Activated effector memory CD4-positive, alpha-beta T cell treated with anti-CD3 and anti-CD28 coated beads, Interleukin-2, amount 50 U/mL, for 16 hours (primary cell): ENCODE measurements around the gene TCTA.
A peak's percentile ranks its signal among the peaks of the same experiment; 100 is the strongest.
"Not testable (repeated sequence)": the region's sequence is repeated elsewhere in the genome, so short reads cannot be mapped to it uniquely, and the experiment has no call there.

ENCODE experiments used
- DNase-seq: peaks from one replicate; pipeline ENCODE4 v3.0.0-alpha.2; 2020

Gene TCTA, protein sequence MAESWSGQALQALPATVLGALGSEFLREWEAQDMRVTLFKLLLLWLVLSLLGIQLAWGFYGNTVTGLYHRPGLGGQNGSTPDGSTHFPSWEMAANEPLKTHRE

DNA sequence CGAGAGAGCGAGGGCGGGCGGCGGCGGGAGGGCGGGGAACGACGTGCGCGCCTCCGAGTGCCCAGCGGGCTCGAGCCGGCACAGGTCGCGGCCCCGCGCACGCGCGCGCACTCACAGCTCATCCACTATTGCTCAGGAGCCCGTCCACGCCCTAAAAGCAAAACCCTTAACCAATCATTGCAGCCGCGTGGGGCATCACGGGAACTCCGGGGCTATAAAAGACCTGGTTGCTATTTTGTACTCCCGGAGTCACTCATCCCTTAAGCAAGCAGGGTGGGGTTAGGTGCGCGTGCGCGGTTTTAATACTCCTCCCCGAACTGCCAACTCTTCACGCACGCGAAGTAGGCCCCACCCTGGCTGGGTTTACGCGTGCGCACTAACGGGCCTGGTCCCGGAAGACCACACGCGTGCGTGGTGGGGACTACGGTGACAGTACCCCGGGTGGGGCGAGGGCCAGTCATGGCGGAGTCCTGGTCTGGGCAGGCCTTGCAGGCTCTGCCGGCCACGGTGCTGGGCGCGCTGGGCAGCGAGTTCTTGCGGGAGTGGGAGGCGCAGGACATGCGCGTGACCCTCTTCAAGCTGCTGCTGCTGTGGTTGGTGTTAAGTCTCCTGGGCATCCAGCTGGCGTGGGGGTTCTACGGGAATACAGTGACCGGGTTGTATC lies at the start of gene TCTA, which contains the start of gene RHOA:
Gene TCTA, plus strand, starts transcription at position 456 of the 664 bp plus-strand sequence. Its CDS starts 4 bp downstream, at position 460.
Gene RHOA, minus strand, starts transcription at position 9 of the 664 bp plus-strand sequence. CDS start 36,387 bp downstream, outside the sequence.
- DNase-seq: peak; percentile 99

- no peak for DNase-seq
These were observed 49.7 kb upstream of the TCTA start for GRCh38 chr3:49362561-49362960.

GRCh38 chr3:49370585-49371290 lies 41.5 kb upstream of the TCTA start:
- no peak for DNase-seq

DNA sequence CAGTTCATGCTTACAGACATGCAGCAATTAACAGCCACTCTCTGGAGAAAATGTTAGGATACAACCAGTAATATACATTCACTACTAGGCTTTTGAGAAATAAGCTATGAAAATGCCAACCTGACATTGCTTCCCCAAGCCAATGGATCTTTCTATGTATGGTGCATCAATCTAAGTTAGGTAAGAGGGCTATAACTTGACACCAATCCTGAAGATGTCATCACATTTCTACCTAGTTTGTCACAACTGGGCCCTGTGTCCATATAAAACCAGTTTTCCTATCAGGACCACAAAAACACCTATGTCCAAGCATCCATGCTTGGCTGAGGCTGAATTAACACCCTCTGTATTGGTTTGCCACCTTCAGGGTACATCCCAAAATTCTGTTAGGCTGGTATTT lies 40.3 kb upstream of the TCTA start:
- DNase-seq: no peak

- peak; percentile 77 for DNase-seq
These were observed 34.7 kb upstream of the TCTA start for GRCh38 chr3:49377483-49377882.

- DNase-seq: no peak
These were observed 33.9 kb upstream of the TCTA start for GRCh38 chr3:49378249-49378895.

DNA sequence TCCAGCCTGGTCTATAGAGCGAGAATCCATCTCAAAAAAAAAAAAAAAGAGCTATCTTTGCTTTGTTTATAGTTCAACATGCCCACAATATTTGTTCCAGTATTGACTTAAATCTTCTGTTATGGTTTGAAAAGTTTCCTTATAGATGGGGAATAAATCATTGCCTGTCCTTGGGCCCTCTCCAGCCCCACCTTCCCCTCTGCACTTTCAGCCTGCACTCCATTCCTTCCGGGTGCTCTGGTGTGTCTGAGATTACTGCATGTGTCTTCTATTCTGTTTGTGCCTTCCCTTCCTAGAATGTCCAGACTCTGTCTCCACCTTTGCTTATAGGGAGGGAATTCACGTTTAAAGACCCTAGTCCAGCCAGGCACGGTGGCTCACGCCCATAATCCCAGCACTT lies 28.8 kb upstream of the TCTA start:
- no peak for DNase-seq

- no peak for DNase-seq
These were observed 26.6 kb upstream of the TCTA start for GRCh38 chr3:49385617-49386016.

DNA sequence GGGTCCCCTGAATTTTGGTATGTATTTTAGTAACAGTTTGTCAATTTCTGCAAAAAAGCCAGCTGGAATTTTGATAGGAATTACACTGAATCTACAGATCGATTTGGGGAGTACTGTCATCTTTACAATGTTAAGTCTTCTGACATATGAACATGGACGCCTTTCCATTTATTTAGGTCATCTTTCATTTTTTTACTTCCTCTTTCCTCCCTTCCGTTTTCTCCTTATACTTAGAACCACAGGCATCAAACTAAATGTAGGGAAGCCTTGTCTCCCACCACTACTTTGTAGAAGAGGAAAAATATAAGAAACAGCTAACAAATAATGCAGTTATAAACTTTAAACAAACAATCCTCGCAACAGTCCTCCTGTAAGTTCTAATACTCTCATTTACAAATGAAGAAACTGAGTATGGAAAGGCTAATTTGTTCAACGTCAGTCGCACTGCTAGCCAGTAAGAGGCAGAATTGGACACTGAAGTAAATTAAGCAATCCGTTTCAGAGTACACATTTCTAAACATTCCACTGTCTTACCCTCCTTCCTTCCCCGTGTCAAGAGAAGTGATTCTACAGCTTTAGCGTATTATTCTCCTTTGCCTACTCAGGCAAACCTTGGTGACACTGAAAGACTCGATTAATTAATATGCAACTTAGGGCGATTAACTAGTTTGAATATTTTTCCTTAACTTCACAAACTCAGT lies 26.0 kb upstream of the TCTA start:
- DNase-seq: no peak

DNA sequence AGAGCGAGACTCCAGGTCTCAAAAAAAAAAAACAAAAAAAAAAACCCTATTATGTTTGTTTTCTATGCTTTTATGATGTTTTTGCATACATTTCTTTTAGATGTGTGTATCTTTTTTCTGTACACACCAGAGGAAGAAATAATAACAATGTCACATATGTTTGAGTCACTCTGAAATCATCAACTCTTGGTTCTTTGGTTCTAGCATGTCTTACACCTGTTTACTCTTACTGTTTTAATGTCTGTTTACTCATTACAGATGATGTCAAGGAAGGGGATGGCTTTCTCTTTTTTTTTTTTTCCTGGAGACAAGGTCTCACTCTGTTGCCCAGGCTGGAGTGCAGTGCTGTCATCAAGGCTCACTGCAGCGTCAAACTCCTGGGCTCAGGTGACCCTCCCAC lies 24.5 kb upstream of the TCTA start:
- no peak for DNase-seq

DNA sequence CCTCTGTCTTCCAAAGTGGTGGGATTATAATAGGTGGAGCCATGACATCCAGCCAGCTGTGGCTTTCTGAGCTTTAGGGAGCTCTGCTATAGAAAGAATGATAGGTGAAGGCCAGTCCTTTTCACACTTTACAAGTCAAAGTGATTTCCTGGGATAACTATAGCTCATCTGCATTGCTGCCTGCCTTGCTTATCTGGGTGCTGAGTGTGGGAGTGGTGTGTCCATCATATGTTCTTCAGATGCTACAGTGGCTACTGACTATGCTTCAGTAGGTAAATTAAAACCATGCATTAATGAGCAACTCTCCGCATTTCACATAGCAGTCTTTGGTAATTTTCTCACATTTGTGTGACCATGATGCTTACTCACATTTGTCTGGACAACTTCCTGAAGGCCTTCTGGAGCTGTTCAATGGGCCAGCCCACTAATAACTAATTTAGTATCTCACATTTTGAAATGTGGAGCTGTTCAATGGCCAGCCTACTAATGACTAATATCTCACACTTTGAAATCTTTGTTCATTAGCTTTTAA lies 23.9 kb upstream of the TCTA start:
- DNase-seq: no peak

GRCh38 chr3:49389297-49389696 lies 22.9 kb upstream of the TCTA start:
- DNase-seq: no peak

DNA sequence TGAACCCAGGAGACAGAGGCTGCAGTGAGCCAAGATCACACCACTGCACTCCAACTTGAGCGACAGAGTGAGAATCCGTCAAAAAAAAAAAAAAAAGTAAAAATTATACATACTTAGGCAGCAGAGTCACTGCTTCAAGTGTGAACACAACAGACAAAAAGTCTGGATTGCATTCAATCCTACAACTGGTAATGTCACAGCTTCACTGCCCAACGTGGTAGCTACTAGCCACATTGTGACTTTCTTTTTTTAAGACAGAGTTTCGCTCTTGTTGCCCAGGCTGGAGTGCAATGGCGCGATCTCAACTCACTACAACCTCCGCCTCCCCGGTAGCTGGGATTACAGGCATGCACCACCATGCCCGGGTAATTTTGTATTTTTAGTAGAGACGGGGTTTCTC lies 20.9 kb upstream of the TCTA start:
- not testable (repeated sequence) for DNase-seq

DNA sequence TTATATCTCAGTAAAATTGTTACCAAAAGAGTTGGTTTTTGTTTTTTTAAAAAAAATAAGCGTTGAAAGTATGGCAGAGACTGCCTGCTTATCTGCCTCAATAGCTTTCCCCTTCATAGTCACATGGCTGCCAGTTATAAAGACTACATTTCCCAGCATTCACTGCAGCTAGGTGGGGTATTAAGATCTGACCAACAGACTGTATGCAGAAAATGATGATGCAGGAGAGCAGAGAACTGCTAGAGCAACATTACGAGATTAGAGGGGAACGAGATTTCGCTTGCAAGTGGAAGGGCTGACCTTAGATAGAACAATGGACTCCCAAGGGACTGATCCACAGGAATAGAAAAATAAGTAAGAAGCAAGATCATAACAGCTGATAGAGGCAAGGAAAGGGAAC lies 14.8 kb upstream of the TCTA start:
- DNase-seq: no peak

DNA sequence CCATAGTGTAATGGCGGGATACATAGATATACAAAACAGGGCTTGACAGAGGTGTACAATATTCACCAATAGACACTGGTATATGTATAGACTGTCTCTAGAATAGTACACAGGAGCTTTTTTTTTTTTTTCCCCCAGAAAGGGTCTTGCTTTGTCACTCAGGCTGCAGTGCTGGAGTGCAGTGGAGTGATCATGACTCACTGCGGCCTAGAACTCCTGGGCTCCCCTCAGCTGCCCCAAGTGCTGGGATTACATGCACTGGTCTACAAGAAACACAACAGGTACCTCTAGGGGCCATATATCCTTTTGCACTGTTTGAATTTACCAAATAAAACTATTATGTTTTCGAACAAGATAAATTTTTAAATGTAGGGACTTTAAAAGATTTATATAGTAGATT lies 12.8 kb upstream of the TCTA start:
- no peak for DNase-seq

- no peak for DNase-seq
These were observed 10.5 kb upstream of the TCTA start for GRCh38 chr3:49401766-49402165.

GRCh38 chr3:49403891-49404290 lies 8.3 kb upstream of the TCTA start:
- DNase-seq: no peak

DNA sequence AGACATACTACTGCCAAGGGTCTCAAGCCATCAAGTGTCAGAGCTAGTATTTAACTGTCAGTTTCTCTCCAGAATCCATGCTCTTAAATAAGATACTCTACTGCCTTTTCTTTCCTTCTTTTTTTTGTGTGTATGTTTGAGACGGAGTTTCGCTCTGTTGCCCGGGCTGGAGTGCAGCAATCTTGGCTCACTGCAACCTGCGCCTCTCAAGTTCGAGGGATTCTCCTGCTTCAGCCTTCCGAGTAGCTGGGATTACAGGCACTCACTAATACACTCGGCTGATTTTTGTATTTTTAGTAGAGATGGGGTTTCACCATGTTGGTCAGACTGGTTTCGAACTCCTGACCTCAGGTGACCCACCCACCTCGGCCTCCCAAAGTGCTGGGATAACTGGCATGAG lies 6.7 kb upstream of the TCTA start:
- not testable (repeated sequence) for DNase-seq

DNA sequence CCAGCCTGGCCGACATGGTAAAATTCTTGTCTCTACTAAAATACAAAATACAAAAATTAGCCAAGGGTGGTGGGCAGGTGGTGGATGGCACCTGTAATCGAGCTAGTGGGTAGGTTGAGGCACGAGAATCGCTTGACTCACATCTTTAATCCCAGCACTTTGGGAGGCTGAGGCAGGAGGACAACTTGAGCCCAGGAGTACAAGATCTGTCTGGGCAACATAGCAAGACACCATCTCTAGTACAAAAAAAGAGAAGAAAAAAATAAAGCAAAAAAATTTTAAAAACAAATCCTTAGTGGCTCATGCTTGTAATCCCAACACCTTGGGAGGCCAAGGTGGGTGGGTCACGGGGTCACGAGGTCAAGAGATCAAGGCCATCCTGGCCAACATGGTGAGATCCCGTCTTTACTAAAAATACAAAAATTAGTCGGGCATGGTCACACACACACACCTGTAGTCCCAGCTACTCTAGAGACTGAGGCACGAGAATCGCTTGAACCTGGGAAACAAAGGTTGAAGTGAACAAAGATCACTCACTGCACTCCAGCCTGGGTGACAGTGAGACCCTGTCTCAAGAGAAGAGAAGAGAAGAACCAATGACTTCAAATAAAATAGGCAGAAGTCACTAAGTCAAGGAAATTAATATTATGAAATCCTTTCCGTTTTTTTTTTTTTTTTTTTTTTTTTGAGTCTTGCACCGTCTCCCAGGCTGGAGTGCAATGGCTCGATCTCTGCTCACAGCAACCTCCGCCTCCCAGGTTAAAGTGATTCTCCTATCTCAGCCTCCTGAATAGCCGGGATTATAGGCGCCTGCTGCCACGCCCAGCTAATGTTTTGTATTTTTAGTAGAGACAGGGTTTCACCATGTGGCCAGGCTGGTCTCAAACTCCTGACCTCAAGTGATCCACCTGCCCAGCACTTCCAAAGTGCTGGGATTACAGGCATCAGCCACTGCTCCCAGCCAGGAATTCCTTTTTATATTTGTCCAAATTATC lies 5.4 kb upstream of the TCTA start:
- no peak for DNase-seq

DNA sequence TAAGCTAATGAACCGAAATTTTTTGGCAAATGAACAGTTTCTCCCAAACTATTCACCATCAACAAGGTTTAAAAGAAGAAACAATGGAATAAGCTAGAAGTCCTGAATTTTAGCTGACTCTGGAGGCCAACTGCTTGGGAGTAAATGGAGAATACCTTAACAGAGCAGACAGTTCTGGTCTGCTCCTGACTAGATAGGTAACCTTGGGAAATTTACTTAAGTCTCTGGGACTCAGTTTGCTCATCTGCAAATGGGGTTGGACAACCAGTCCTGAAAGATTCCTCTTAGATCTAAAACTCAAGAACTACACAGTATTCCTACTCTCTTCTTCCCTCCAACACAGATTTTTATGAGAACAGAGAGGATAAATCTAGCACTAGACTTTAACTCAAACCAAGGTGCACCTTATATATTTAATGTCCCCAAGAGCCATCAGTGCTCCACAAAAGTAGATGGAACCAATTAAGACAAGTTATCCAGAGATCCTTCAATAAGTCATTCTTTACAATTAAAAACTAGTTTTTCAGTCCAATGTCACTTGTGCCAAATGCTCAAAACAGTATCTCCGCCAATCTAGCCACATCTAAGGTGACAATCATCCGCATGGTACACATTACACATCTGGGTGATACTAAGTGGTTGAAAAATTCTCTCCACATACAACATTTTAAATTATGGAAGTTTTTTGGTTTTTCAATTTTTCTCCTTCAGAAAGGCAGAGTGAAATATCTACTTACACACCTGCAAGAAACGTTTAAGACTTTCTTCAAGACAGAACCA lies 2.0 kb upstream of the TCTA start:
- no peak for DNase-seq
